C4-2B (cell line): ENCODE measurements around the gene FGF18.
"Not testable (repeated sequence)": the region's sequence is repeated elsewhere in the genome, so short reads cannot be mapped to it uniquely, and the experiment has no call there.

Experiments used
- H3K27ac ChIP-seq: fragments of 450-650 bp; 2 replicates; pipeline ENCODE4 v1.5.1; 2017
- ZFX ChIP-seq: fragments of 450-650 bp; IDR thresholded peaks from 2 replicates; pipeline ENCODE4 v1.6.1; 2017
- TF ChIP-seq, protein P1 (sequence below): fragments of 450-650 bp; conservative IDR thresholded peaks from 2 replicates; pipeline ENCODE4 v1.5.1; 2017; ENCODE audit warnings: mild to moderate bottlenecking

The FGF18 gene

GRCh38 chr5:171405615-171406014 lies 13.8 kb upstream of the FGF18 start:
- H3K27ac ChIP-seq: no peak overlapping the region
- TF ChIP-seq, protein P1, sequence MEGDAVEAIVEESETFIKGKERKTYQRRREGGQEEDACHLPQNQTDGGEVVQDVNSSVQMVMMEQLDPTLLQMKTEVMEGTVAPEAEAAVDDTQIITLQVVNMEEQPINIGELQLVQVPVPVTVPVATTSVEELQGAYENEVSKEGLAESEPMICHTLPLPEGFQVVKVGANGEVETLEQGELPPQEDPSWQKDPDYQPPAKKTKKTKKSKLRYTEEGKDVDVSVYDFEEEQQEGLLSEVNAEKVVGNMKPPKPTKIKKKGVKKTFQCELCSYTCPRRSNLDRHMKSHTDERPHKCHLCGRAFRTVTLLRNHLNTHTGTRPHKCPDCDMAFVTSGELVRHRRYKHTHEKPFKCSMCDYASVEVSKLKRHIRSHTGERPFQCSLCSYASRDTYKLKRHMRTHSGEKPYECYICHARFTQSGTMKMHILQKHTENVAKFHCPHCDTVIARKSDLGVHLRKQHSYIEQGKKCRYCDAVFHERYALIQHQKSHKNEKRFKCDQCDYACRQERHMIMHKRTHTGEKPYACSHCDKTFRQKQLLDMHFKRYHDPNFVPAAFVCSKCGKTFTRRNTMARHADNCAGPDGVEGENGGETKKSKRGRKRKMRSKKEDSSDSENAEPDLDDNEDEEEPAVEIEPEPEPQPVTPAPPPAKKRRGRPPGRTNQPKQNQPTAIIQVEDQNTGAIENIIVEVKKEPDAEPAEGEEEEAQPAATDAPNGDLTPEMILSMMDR: peak; percentile 65
- TF ChIP-seq ZFX: no peak

- TF ChIP-seq, protein P1: no peak
- TF ChIP-seq ZFX: no peak
- no peak overlapping the region for H3K27ac ChIP-seq
Measured at GRCh38 chr5:171407234-171407633, 12.2 kb upstream of the FGF18 start.

GRCh38 chr5:171409164-171410136 lies 10.0 kb upstream of the FGF18 start:
- peak overlapping the region; percentile 31; the same call in 1 of the 2 replicates for H3K27ac ChIP-seq
- TF ChIP-seq ZFX: no peak

DNA sequence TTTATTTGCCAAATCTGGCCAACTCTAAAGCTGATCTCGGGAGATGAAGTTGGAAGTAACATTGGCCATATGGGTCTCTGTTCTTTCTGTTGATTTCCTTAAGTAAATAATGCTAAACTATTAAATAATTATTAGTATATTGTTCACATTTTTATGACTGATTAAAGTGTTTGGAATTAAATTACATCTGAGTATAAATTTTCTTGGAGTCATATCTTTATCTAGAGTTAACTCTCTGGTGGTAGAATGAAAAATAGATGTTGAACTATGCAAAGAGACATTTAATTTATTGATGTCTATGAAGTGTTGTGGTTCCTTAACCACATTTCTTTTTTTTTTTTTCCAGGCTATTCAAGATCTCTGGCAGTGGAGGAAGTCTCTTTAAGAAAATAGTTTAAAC lies 9.3 kb upstream of the FGF18 start:
- TF ChIP-seq, protein P1: no peak
- no peak for TF ChIP-seq ZFX
- H3K27ac ChIP-seq: no peak overlapping the region; the same call in 1 of the 2 replicates

- no peak overlapping the region for H3K27ac ChIP-seq
- TF ChIP-seq ZFX: no peak
- TF ChIP-seq, protein P1: no peak
Measured at GRCh38 chr5:171412186-171412585, 7.3 kb upstream of the FGF18 start.

DNA sequence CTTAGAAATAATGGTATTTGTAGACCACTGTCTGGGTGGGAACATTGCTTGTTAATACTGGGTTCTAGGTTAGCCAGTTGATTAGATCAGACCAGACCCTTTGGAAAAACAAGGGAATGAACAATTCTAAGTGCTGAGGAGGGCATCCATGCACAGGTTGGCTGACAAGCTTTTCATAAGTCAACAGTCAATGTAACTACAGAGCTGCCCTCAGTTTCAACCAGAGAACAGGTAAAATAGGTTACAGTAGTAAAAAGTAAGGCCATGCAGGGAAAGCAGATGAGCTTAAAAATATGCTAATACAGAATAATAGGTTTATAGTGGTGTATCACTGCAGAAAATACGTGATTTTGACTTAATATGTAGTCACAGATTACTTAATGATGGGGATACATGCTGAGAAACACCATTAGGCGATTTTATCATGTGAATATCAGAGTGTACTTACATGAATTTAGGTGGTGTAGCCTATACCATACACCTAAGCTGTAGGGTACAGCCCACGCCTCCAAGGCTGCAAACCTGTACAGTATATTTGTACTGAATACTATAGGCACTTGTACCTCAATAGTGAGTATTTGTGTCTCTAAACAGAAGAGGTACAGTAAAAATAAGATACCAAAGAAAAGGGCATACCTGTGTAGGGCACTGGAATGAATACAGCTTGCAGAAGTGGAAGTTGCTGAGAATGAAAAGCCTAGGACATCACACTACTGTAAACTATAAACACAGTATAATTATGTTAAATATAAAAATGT lies 6.1 kb upstream of the FGF18 start:
- no peak overlapping the region for H3K27ac ChIP-seq
- TF ChIP-seq ZFX: no peak
- TF ChIP-seq, protein P1: no peak

- not testable (repeated sequence) for H3K27ac ChIP-seq
Measured at GRCh38 chr5:171413993-171414392, 5.5 kb upstream of the FGF18 start.

- no peak for TF ChIP-seq ZFX
- TF ChIP-seq, protein P1: no peak
- H3K27ac ChIP-seq: no peak overlapping the region
Measured at GRCh38 chr5:171415115-171415730, 4.2 kb upstream of the FGF18 start.
